T-helper 17 cell (primary cell): Measurements from ENCODE around the gene MMP20. TPM values are rescaled to one million over a fixed set of nuclear protein-coding genes. Genes with fewer than 3 reads are reported as not detected.

ENCODE experiments used
- ATAC-seq: fragments of 150-1000 bp; cut with Tn5 transposase; 2 replicates; pipeline ENCODE4 v1.10.0; 2021; ENCODE audit warnings: mild to moderate bottlenecking, moderate library complexity
- DNase-seq, 3 donors: peaks; one replicate each; pipeline versions ENCODE4 v3.0.0 to v3.0.0-alpha.2; 2020 to 2021
- H3K9me3 ChIP-seq: one replicate; pipeline ENCODE4 v1.7.0; 2013; ENCODE audit warnings: low read length, mild to moderate bottlenecking; ENCODE audit not compliant: control insufficient read depth, poor library complexity, severe bottlenecking
- H3K27ac Mint-ChIP-seq: one replicate; pipeline ENCODE4 v1.8.0; 2022; ENCODE audit warnings: mild to moderate bottlenecking, moderate library complexity, mixed read lengths
- H3K27me3 Mint-ChIP-seq: one replicate; pipeline ENCODE4 v1.8.0; 2022; ENCODE audit warnings: mixed read lengths
- H3K36me3 Mint-ChIP-seq: one replicate; pipeline ENCODE4 v1.8.0; 2022; ENCODE audit warnings: low read depth, mixed read lengths
- H3K4me1 Mint-ChIP-seq: one replicate; pipeline ENCODE4 v1.8.0; 2022; ENCODE audit warnings: mild to moderate bottlenecking, mixed read lengths
- H3K4me3 Mint-ChIP-seq: one replicate; pipeline ENCODE4 v1.8.0; 2022; ENCODE audit warnings: mild to moderate bottlenecking, moderate library complexity, mixed read lengths
- total RNA-seq, 4 donors: library from RNA in 2 of 4; stranded (reverse) in 2 of 4; gene quantifications; one replicate each; pipeline ENCODE4 v1.2.3 and lab custom pipeline; 2022 to 2026

The MMP20 gene
- total RNA-seq, 2 donors from 2014 or later: not detected

- Mint-ChIP-seq H3K36me3 (no peaks in the 10 kb centered on the region), H3K4me1 (peaks cover 14% of the 10 kb centered on the region), H3K27me3 (no peaks in the 10 kb centered on the region), H3K27ac (no peak overlapping the region), H3K4me3 (no peak overlapping the region)
- ATAC-seq (no peak), DNase-seq (no peak)
- H3K9me3 ChIP-seq: no peaks in the 10 kb centered on the region
Observed at GRCh38 chr11:102580185-102580951, 44.8 kb downstream of the MMP20 start.

- ATAC-seq: no peak
- Mint-ChIP-seq H3K36me3 (no peaks in the 10 kb centered on the region), H3K27ac (no peak overlapping the region), H3K4me1 (peaks cover 14% of the 10 kb centered on the region), H3K4me3 (no peak overlapping the region), H3K27me3 (no peaks in the 10 kb centered on the region)
- DNase-seq: no peak
- no peaks in the 10 kb centered on the region for H3K9me3 ChIP-seq
Observed at GRCh38 chr11:102577723-102578122, 47.4 kb downstream of the MMP20 start.

- no peaks in the 10 kb centered on the region for H3K27me3 Mint-ChIP-seq
- H3K4me3 Mint-ChIP-seq: no peak overlapping the region
- DNase-seq: no peak
- peak; percentile 68 for ATAC-seq
- no peak overlapping the region for H3K27ac Mint-ChIP-seq
- H3K36me3 Mint-ChIP-seq: no peaks in the 10 kb centered on the region
- peaks cover 14% of the 10 kb centered on the region for H3K4me1 Mint-ChIP-seq
- H3K9me3 ChIP-seq: no peaks in the 10 kb centered on the region
Observed at GRCh38 chr11:102577182-102577581, 48.0 kb downstream of the MMP20 start.

DNA sequence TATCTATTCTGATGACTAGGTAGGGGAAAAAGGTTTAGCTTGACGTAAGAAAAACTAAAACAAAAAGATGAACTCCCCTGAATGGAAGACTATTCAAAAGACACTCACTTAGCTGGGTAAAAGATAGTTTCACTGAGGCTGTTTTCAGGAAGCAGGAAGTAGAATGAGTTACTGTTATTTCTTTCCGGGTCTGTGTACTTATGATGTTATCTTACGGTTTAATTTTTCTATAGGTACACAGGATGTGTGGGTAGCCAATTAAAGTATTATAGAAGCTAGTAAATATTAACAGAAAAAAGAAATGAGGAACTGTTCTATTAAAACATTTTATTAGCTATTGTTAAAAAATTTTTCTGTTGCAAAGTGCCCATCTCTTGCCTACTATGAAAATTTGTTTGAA is 48.8 kb downstream of the MMP20 start:
- no peak overlapping the region for H3K4me3 Mint-ChIP-seq
- no peaks in the 10 kb centered on the region for H3K27me3 Mint-ChIP-seq
- ATAC-seq: no peak
- H3K4me1 Mint-ChIP-seq: peaks cover 14% of the 10 kb centered on the region
- H3K27ac Mint-ChIP-seq: no peak overlapping the region
- DNase-seq: no peak
- H3K36me3 Mint-ChIP-seq: peaks cover 4% of the 10 kb centered on the region
- H3K9me3 ChIP-seq: no peaks in the 10 kb centered on the region

DNA sequence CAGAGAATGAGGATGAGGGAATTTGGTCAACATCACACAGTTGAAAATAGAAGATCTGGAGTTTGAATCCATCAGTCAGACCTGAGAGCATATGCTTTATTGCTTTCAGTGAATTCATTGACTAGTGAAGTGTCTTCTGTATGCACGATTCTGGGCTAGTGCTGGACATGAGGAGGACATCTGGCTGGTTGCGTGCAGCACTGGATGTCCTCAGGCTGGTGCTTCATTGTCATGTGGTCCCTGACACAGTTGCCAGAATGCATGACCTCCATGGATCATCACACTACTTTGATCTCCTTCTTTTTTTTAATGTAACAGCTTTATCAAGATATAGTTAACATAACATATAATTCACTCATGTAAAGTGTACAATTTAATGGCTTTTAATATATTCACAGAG is 50.1 kb downstream of the MMP20 start:
- no peak overlapping the region for H3K4me3 Mint-ChIP-seq
- peaks cover 4% of the 10 kb centered on the region for H3K36me3 Mint-ChIP-seq
- no peak overlapping the region for H3K27ac Mint-ChIP-seq
- ATAC-seq (no peak), DNase-seq (no peak)
- H3K9me3 ChIP-seq: no peaks in the 10 kb centered on the region
- H3K4me1 Mint-ChIP-seq: peaks cover 11% of the 10 kb centered on the region
- no peaks in the 10 kb centered on the region for H3K27me3 Mint-ChIP-seq

DNA sequence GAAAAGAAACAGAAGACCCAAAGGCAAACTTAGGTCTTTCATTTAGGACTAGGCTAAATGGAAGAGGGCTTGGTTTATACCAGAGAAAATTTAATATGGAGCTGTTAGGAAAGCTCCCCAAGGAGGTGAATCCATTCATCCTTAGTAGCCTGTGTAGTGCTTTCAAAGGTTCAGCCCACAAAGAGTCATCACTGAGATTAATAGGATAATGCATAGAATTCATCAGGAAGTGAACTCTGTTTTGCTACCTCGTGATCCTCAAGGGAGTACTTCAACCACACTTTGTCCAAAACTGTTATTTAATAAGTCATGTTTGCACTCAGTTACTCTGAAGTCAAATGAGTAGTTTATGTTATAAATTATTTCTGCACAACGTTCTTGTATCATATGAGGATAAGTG is 51.3 kb downstream of the MMP20 start:
- Mint-ChIP-seq H3K27ac (no peak overlapping the region), H3K27me3 (no peaks in the 10 kb centered on the region), H3K4me1 (peaks cover 11% of the 10 kb centered on the region), H3K4me3 (no peak overlapping the region), H3K36me3 (peaks cover 8% of the 10 kb centered on the region)
- ATAC-seq (no peak), DNase-seq (no peak)
- no peaks in the 10 kb centered on the region for H3K9me3 ChIP-seq

DNA sequence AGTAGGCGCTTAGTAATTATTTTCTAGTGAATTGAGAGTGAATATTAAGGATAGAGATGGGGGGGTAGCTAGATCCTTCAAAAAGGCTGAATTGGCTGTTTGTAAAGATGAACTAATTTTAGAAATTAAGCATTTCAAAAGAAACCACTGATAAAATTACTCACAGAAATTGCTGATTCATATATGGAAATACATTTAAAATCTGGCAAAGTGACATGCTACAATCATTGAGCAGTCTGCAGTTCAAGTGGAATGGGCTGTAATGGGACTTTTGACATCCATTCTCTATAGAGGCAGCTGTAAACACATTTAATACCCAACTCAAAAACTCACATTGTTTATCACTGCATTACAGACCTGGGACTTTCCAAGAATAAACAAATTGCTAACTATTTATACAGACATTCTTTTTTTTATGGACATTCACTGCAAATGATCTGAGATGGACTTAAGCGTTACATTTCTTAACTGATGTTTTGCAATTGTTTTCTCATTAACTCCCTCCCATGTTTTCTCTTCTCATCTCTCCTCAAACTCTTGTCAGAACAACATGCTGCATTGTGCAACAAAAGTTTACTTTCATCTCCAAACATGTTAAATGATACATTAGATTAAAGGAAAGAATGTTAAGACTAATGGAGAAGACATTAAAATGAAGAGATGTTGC is 52.4 kb downstream of the MMP20 start:
- ATAC-seq (no peak), DNase-seq (no peak)
- H3K27me3 Mint-ChIP-seq: no peaks in the 10 kb centered on the region
- H3K9me3 ChIP-seq: no peaks in the 10 kb centered on the region
- H3K27ac Mint-ChIP-seq: no peak overlapping the region
- peaks cover 8% of the 10 kb centered on the region for H3K36me3 Mint-ChIP-seq
- peaks cover 11% of the 10 kb centered on the region for H3K4me1 Mint-ChIP-seq
- no peak overlapping the region for H3K4me3 Mint-ChIP-seq

DNA sequence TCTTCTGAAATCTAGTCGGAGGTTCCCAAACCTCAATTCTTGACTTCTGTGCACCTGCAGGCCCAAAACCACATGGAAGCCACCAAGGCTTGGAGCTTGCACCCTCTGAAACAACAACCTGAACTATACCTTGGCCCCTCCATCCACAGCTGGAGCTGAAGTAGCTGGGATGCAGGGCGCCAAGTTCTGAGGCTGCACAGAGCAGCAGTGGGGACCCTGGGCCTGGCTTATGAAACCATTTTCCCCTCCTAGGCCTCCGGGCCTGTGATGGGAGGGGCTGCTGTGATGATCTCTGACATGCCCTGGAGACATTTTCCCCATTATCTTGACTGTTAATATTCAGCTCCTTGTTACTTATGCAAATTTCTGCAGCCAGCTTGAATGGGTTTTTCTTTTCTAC is 56.3 kb downstream of the MMP20 start:
- H3K9me3 ChIP-seq: no peaks in the 10 kb centered on the region
- Mint-ChIP-seq H3K27me3 (no peaks in the 10 kb centered on the region), H3K4me1 (no peaks in the 10 kb centered on the region), H3K27ac (no peak overlapping the region), H3K36me3 (peaks cover 8% of the 10 kb centered on the region), H3K4me3 (no peak overlapping the region)
- ATAC-seq (no peak), DNase-seq (no peak)

- no peak for DNase-seq
- Mint-ChIP-seq H3K27me3 (no peaks in the 10 kb centered on the region), H3K27ac (no peak overlapping the region), H3K36me3 (peaks cover 5% of the 10 kb centered on the region), H3K4me3 (no peak overlapping the region), H3K4me1 (peaks cover 13% of the 10 kb centered on the region)
- H3K9me3 ChIP-seq: no peaks in the 10 kb centered on the region
- no peak for ATAC-seq
Observed at GRCh38 chr11:102566112-102566511, 59.0 kb downstream of the MMP20 start.

DNA sequence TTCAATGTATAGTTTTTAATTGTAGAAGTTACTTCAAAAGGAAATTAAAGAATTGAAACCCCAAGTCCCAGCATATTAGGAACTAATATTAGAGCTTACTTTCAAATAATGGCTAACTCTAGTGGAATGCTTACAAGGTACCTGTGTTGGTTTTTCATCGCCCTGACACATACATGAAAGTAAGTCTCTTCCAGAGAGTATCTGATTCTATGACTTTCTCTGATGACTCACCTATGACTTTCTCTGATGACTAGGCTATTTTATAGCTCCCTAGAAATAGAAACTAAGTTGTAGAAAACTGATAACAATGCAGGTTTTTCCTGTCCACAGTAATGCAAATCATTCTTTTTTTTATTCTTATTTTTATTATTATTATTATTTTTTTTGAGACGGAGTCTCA is 61.0 kb downstream of the MMP20 start:
- DNase-seq: no peak
- no peaks in the 10 kb centered on the region for H3K9me3 ChIP-seq
- Mint-ChIP-seq H3K27me3 (no peaks in the 10 kb centered on the region), H3K4me1 (peaks cover 22% of the 10 kb centered on the region), H3K27ac (no peak overlapping the region), H3K4me3 (no peak overlapping the region), H3K36me3 (peaks cover 2% of the 10 kb centered on the region)
- no peak for ATAC-seq

DNA sequence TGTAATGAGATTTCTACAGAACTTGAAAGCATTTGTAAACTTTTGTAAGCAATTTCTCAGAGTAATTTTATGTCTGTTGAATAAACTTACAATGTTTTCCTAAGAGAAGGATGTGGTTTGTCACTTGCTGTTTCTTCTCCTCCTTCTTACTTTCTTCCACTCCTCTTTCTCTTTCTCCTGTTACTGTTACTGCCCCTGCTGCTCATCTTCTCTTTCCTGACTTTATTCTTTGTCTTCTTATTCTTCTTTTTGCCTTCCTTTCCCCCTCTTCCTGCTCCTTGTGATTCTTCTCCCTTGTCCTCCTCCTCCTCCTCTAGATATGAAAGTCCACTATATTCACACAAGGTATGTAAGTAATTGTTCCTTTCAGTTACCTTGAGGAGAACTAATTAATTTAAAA is 63.5 kb downstream of the MMP20 start:
- Mint-ChIP-seq H3K36me3 (peaks cover 2% of the 10 kb centered on the region), H3K4me3 (peak overlapping the region; percentile 45), H3K27me3 (no peaks in the 10 kb centered on the region), H3K4me1 (peaks cover 24% of the 10 kb centered on the region), H3K27ac (peak overlapping the region; percentile 88)
- no peak for DNase-seq
- H3K9me3 ChIP-seq: no peaks in the 10 kb centered on the region
- no peak for ATAC-seq

DNA sequence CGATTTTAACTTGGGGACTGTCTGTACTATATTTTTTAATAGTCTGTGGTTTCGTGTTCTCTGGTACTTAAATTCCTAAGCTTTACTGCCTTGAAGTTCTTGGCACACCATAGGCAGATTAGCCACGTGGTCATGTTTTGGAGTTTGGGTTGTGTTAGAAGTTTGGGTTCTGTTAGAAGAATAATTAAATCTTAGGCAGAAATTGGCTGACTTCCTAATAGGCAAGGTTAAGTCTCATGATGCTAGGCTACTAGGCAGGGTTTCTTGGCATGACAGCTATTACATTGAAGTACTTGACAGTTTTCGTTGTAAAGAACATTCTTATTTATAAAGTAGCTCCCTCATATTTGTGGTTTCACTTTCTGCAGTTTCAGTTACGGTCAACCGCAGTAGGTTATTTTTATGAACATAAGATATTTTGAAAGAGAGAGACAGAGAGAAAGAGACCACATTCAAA is 64.5 kb downstream of the MMP20 start:
- Mint-ChIP-seq H3K27me3 (no peaks in the 10 kb centered on the region), H3K27ac (peak overlapping the region; percentile 88), H3K4me1 (peaks cover 24% of the 10 kb centered on the region), H3K36me3 (peaks cover 2% of the 10 kb centered on the region), H3K4me3 (peak overlapping the region; percentile 82)
- DNase-seq (no peak), ATAC-seq (peak; percentile 60)
- no peaks in the 10 kb centered on the region for H3K9me3 ChIP-seq

- no peaks in the 10 kb centered on the region for H3K27me3 Mint-ChIP-seq
- H3K9me3 ChIP-seq: no peaks in the 10 kb centered on the region
- peaks cover 2% of the 10 kb centered on the region for H3K36me3 Mint-ChIP-seq
- no peak overlapping the region for H3K4me3 Mint-ChIP-seq
- H3K4me1 Mint-ChIP-seq: peaks cover 24% of the 10 kb centered on the region
- no peak for DNase-seq
- H3K27ac Mint-ChIP-seq: peak overlapping the region; percentile 88
- ATAC-seq: peak; percentile 78
Observed at GRCh38 chr11:102559839-102560238, 65.3 kb downstream of the MMP20 start.

DNA sequence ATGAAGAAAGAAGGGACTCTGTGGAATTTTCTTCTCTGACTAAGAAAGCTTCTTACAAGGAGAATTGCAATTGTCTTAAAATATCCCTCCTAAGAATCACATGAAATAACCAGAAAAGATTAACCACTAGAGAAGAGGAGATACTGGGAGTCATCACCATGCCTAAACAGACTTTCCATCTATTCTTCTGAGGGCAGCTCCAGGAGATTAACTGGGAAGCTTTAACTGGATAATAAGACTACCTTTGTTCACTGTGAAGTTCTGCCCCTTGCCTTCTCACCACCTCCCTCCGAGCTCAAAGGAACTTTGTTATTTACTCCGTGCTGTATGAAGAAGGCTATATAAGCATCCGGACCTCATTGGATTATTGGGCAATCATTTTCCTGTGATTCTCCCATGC is 70.0 kb downstream of the MMP20 start:
- no peaks in the 10 kb centered on the region for H3K9me3 ChIP-seq
- H3K36me3 Mint-ChIP-seq: peaks cover 3% of the 10 kb centered on the region
- DNase-seq (no peak), ATAC-seq (no peak)
- H3K27me3 Mint-ChIP-seq: no peaks in the 10 kb centered on the region
- H3K4me1 Mint-ChIP-seq: peaks cover 7% of the 10 kb centered on the region
- H3K27ac Mint-ChIP-seq: no peak overlapping the region
- no peak overlapping the region for H3K4me3 Mint-ChIP-seq
